ENCODE results near the gene ZBTB16. TPM values are rescaled to one million over a fixed set of nuclear protein-coding genes. Genes with fewer than 3 reads are reported as not detected.

ZBTB16 gene
- total and polyA plus RNA-seq, 4 donors, result 8.9 to 140 (median 34.5) TPM

- TF ChIP-seq GABPA (IDR thresholded peaks at IDR 0.05 in 1 of 2, conservative IDR thresholded peaks at IDR 0.05 in 1 of 2) (no peak), HNF4A (conservative IDR thresholded peaks at IDR 0.05) (no peak), HNF4G (IDR thresholded peaks at IDR 0.05) (no peak), FOXA1 (IDR thresholded peaks at IDR 0.05) (no peak), ZBTB33 (IDR thresholded peaks at IDR 0.05) (no peak)
- Histone ChIP-seq H3K4me3 (ENCODE audit: low read depth in 1 of 3, low read length in 3 of 3) (no peak overlapping the region), H3K9ac (ENCODE audit: low read depth in 1 of 2, low read length in 2 of 2) (no peak overlapping the region), H3K36me3 (ENCODE audit: control insufficient read depth in 4 of 4, insufficient read depth in 3 of 4, low read depth in 1 of 4, low read length in 3 of 4) (peaks cover 0 to 11% (median 1%) of the 10 kb centered on the region in 4 donors), H3K27ac (ENCODE audit: low read depth in 1 of 2, low read length in 2 of 2) (no peak overlapping the region), H3K9me3 (ENCODE audit: control insufficient read depth in 4 of 4, low read length in 3 of 4) (no peaks in the 10 kb centered on the region), H3K4me1 (ENCODE audit: control insufficient read depth in 4 of 4, insufficient read depth in 4 of 4, low read length in 3 of 4) (peaks cover 47 to 78% (median 58%) of the 10 kb centered on the region in 4 donors), H3K27me3 (ENCODE audit: control insufficient read depth in 4 of 4, insufficient read depth in 4 of 4, low read length in 3 of 4) (no peaks in the 10 kb centered on the region)
- DNase-seq (ENCODE audit: low spot score), result no peak
- 79% methylated on average over 4 of the region's 4 CpGs for WGBS
Measured at GRCh38 chr11:114090225-114090910, 30.9 kb downstream of the ZBTB16 start.

- Histone ChIP-seq H3K27ac (ENCODE audit: low read depth in 1 of 2, low read length in 2 of 2) (no peak overlapping the region), H3K27me3 (ENCODE audit: control insufficient read depth in 4 of 4, insufficient read depth in 4 of 4, low read length in 3 of 4) (no peaks in the 10 kb centered on the region), H3K9me3 (ENCODE audit: control insufficient read depth in 4 of 4, low read length in 3 of 4) (no peaks in the 10 kb centered on the region), H3K36me3 (ENCODE audit: control insufficient read depth in 4 of 4, insufficient read depth in 3 of 4, low read depth in 1 of 4, low read length in 3 of 4) (peaks cover 0 to 11% (median 1%) of the 10 kb centered on the region in 4 donors), H3K4me3 (ENCODE audit: low read depth in 1 of 3, low read length in 3 of 3) (no peak overlapping the region), H3K9ac (ENCODE audit: low read depth in 1 of 2, low read length in 2 of 2) (no peak overlapping the region), H3K4me1 (ENCODE audit: control insufficient read depth in 4 of 4, insufficient read depth in 4 of 4, low read length in 3 of 4) (peaks cover 41 to 78% (median 53%) of the 10 kb centered on the region in 4 donors)
- TF ChIP-seq FOXA2 (IDR thresholded peaks at IDR 0.05) (no peak), MAX (IDR thresholded peaks at IDR 0.05) (no peak), YY1 (IDR thresholded peaks at IDR 0.05) (no peak), RXRA (IDR thresholded peaks at IDR 0.05) (no peak), SP1 (IDR thresholded peaks at IDR 0.05) (no peak), ATF3 (IDR thresholded peaks at IDR 0.05) (no peak), CTCF (IDR thresholded peaks at IDR 0.05; ENCODE audit: low read depth, low read length, missing input control) (no peak), GABPA (IDR thresholded peaks at IDR 0.05 in 1 of 2, conservative IDR thresholded peaks at IDR 0.05 in 1 of 2) (no peak), TAF1 (conservative IDR thresholded peaks at IDR 0.05) (no peak), NR2F2 (IDR thresholded peaks at IDR 0.05) (no peak), JUND (IDR thresholded peaks at IDR 0.05) (no peak), FOXA1 (IDR thresholded peaks at IDR 0.05) (no peak), HNF4G (IDR thresholded peaks at IDR 0.05) (no peak), HNF4A (conservative IDR thresholded peaks at IDR 0.05) (no peak), REST (IDR thresholded peaks at IDR 0.05) (no peak), ZBTB33 (IDR thresholded peaks at IDR 0.05) (no peak), RAD21 (IDR thresholded peaks at IDR 0.05) (no peak), EGR1 (IDR thresholded peaks at IDR 0.05; ENCODE audit: low read depth in 2 of 2) (no peak)
- DNase-seq (ENCODE audit: low spot score), result no peak
- WGBS, result 91% methylated on average over 10 of the region's 10 CpGs
Measured at GRCh38 chr11:114090976-114091375, 31.5 kb downstream of the ZBTB16 start.

All from liver (tissue), 9 donors.